HG03064 (cell line): Measurements from ENCODE around the gene FHIT.

Source experiments
- ATAC-seq: cut with Tn5 transposase; IDR thresholded peaks from one replicate; pipeline ENCODE4 v1.9.1; 2021; ENCODE audit warnings: low read depth; ENCODE audit not compliant: unreplicated experiment

The FHIT gene

DNA sequence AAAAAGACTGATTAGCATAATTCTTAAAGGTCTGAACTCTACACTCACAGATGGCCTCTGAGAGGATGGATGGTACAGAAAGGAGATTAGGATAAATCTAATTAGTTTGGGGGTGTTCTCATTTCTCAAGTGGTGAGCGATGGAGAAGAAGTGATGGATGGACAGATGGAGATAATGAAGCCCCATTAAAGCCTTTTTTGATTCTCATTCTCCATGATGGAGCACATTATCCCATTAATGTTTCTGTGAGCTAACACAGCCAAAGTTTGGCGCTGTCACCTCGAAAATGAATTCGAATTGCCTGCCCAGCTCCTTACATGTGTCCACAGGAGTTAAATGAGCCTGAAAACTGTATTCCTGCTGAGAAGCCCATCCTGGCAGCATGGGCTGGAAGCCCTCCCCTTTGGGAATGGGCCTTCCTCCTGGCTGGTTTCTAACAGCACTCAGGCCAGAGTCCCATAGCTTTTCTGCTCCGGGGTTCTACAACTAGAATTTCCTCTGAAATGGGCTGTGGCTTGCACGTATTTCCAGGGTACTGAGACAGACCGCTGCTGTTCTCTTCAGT is 1475.4 kb downstream of the FHIT start:
- no peak for ATAC-seq

DNA sequence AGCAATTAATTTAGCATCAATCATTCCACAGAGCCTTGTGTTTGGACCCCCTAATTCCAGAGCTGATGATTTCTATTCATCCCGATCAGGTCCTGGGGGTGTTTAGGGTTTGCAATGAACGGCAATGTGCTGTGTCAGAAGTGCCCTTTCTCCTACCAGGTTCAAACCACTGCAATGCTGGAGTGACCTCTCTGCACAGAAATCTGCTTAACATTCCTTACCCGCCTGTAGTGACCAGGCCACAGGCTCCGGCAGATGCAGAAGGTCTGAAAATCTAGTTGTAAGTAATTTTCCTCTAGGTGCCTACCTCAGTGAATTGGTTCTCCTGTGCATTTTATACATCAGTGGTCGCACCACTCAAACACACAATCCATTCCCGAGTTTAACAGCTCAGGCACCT is 1476.1 kb downstream of the FHIT start:
- ATAC-seq, result no peak

- ATAC-seq, result no peak
Measured at GRCh38 chr3:59774634-59775033, 1476.6 kb downstream of the FHIT start.

DNA sequence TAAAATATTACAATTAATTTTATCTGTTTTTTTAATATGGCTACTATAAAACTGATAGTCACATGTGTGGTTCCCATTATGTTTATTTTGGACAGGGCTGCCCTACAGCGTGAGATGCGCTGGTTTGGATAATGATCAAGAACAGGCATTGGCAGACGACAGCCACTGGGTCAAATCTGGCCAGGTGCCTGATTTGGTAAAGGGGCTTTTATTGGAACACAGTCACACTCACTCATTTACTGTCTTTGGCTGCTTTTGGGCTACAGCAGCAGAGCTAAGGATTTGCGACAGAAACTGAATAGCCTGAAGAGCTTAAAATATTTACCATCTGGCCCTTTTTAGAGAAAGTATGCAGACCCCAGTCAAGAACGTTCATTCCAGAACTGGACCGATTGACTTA is 1477.3 kb downstream of the FHIT start:
- no peak for ATAC-seq

GRCh38 chr3:59772416-59773408 is 1478.5 kb downstream of the FHIT start:
- ATAC-seq, result no peak

- no peak for ATAC-seq
Measured at GRCh38 chr3:59771768-59772181, 1479.5 kb downstream of the FHIT start.

DNA sequence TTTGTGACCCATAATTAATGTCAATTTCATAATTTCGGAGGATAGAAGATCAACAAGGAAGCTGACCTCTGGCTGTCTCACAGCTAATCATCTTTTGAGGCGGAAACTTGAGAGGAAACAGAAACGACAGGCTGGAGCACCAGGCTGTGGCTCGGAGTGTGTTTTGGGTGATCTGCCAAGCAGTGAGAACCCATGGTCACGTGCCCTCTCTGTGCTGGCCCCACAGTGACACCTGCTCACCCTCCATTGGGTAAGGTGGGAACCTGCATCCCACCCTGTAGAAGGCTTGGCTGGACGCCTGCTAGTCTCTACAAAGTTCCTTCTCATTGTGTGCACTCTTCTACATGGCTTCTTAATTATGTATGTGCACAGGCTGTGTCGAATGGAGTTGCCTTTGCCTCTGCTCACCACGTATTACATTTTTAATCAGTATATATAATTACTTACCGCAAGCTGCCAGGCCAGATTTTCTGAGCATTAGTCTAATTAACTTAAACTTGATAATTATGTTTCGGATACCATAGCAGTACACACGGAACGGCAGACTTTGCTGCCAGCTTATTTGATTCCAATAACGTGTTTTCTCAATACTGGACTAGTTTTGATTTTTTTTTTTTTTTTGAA is 1482.0 kb downstream of the FHIT start:
- no peak for ATAC-seq

DNA sequence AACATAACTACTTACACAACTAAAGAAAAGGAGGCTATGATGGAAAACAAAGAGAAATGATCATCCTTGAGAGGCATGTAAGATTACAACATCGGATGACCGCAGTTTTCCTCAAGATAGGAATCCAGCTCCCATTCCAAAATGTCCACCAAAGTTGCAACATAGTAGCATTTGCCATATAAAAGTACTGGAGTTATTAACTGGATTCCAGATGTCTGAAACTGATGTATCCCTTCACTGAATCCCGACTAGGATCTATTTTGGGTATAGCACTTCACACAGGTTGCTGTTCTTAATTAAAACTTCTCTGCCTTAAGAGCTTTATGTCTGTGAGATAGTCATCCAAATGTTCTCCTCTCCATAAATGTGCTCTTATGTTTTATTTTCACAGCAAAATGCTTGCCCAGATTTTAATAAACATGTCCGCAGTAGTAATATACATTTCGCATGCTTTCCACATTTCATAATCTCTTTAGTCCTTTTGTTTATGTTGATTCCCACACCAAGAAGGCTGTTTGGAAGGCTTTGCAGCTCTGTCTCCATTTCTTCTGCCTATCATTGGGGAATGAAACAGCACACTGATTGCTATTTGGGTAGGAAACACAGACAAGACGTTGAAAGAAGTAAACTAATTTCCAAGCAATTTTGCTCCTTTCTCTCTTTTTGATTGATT is 1484.9 kb downstream of the FHIT start:
- no peak for ATAC-seq

GRCh38 chr3:59764171-59764570 is 1487.1 kb downstream of the FHIT start:
- no peak for ATAC-seq

GRCh38 chr3:59762941-59763340 is 1488.3 kb downstream of the FHIT start:
- no peak for ATAC-seq

DNA sequence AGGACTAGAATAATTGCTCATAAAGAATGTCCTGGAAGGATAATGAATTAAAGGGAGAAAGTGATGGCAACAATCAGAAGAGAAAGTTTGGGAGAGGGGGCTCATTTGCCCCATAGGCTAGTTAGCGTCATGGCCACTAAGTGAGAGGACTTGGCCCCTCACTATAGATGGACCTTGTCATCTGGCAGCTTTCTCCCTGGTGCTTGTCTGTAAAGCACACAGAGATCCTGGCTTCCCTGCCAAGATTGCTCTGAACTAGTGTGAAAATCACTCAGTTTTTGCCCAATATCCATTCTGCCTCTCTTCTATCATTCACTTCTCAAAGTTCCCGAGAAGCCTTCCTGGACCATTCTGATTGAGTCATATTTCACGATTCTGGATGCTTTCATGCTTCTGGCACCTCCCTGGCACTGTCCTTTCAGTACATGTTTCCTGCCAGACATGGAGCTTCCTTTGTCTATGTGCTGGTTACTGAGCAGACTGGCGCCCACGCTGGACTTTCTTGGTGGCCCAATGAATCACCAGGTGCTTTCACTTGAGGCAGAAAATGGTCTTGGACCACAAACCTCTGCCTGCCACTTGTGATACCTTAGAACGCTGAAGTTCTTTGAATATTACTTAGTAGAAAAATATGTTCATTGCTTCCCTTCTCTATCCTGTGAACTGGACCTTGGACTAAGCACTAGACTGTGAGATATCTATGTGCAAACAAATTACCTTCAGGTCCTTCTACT is 1491.8 kb downstream of the FHIT start:
- no peak for ATAC-seq

GRCh38 chr3:59758672-59759071 is 1492.6 kb downstream of the FHIT start:
- no peak for ATAC-seq

GRCh38 chr3:59756934-59757333 is 1494.3 kb downstream of the FHIT start:
- no peak for ATAC-seq

DNA sequence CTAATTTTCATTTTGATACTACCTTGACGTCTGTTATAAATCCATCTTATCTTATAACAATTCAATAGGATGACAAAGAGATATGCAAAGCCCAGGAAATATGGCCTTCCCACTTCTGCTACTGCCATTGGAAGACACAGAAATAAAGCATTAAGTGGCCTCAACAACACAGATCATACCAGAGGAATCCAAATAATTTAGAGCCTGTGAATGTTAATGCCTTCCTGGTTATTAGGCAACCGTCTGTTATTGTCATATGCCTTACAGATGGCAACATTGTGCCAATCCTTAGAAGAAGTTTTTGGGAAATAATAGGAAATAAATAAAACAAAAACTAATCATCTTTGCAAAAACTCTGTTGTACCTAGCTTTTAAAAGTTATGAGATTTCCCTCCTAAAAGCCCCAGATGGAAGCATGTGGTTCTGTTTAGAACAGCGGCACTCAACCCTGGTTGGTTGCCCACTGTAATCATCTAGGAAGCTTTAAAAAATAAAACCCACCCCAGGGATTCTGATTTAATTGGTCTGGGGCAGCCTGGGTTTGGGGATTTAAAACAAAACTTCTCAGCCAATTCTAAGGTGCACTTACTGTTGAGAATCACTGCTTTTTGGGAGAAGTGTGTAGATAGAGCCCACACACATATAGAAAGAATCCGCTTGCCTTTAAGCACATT is 1496.7 kb downstream of the FHIT start:
- no peak for ATAC-seq

- no peak for ATAC-seq
Measured at GRCh38 chr3:59753808-59754450, 1497.3 kb downstream of the FHIT start.

DNA sequence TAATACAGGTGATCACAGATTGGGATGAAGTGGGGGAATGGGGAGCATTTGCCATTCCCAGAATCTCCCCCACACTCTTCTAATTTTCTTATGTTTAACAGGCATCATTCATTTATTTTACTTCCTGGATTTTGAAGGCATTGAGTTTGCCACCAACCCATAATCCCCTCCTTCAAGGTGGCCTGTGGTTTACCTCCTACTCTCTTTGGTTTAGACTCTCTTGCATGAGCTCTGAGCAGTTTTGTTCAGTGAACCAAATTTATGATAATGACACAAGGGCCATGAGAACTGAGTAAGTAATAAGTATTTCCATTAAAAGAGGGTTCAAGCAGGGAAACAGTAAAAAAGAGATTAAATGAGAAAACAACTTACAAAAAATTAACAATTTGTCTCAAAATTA is 1498.3 kb downstream of the FHIT start:
- no peak for ATAC-seq

DNA sequence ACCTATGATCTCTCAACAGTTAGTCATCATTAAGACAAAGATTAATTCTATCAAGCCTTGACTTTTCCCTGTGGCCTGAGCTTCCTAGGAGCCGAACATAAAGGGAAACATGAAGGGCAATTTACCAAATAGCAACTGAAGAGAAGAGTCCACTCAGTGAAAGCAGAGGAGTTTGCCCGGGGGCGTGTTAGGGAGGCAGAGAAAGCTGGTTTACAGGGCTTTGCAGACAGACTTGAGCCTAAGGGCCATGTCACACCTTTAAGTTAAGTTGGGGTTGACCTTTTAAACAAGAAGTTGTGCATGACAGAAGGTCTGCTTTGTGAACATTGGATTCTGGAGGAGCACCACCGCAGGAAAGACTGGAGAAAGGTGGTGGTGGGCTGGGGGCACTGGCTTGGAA is 1499.6 kb downstream of the FHIT start:
- ATAC-seq, result no peak

DNA sequence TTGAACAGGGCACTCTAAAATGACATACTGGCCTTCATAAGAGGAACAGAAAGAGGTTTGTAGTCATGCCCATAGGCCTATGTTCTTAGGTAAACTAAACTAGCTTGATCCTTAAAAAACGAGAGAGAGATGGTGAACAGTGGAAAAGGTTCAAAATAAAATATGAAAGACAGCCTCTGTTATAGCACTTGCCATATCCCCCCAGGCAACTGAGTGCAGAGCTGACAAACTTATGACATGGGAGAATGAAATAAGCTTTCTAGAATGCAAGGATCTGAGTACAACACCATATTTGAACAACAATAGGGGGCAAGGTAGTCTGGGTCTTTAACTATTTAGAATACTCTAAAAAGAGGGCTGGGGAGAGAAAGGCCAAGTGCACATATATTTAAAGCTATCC is 1500.9 kb downstream of the FHIT start:
- no peak for ATAC-seq

DNA sequence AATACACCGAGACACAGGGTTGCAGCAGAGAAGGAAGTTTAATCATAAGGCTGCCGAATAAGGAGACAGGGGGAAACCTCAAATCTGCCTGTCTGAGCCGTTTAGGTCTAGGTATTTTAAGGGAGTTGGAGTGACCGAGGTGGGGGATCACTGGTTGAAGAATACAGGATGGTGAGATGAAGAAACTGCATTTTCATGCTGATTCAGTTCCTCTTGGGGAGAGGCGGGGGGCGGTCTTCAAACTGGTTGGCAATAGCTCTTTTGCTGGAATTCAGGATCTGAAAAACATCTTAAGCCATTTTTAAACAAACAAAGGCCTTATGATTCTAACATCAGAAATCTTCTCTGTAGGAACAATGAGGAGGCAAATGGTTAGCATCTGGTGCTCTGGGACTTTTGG is 1502.0 kb downstream of the FHIT start:
- no peak for ATAC-seq
